Small intestine (tissue), 7 donors: ENCODE results near the gene SPINT2. TPM values are rescaled to one million over a fixed set of nuclear protein-coding genes. Genes with fewer than 3 reads are reported as not detected.

Experiments used
- DNase-seq, 2 donors: peaks; one replicate each; pipeline versions ENCODE4 v3.0.0 to v3.0.0-alpha.2; 2013
- FAIRE-seq: peaks from 2 replicates; lab custom pipeline; 2012; peaks lifted over from hg19 to GRCh38; lab: Jason Lieb, UNC
- H3K27ac ChIP-seq, 3 donors: one replicate each; pipeline ENCODE4 v1.5.1; 2013; ENCODE audit warnings: low read length in 2 of 3, mild to moderate bottlenecking in 2 of 3, control low read depth in 1 of 3, inconsistent platforms in 1 of 3, low read depth in 1 of 3, moderate library complexity in 1 of 3
- H3K27me3 ChIP-seq, 3 donors: one replicate each; pipeline ENCODE4 v1.6.1; 2013; ENCODE audit warnings: low read length in 3 of 3, inconsistent platforms in 1 of 3; ENCODE audit not compliant: control insufficient read depth in 3 of 3, insufficient read depth in 3 of 3
- H3K36me3 ChIP-seq, 3 donors: one replicate each; pipeline ENCODE4 v1.6.1; 2013; ENCODE audit warnings: low read length in 3 of 3, inconsistent platforms in 1 of 3, low read depth in 1 of 3, mild to moderate bottlenecking in 1 of 3, moderate library complexity in 1 of 3; ENCODE audit not compliant: control insufficient read depth in 3 of 3, insufficient read depth in 2 of 3
- H3K4me1 ChIP-seq, 3 donors: one replicate each; pipeline ENCODE4 v1.6.1; 2013; ENCODE audit warnings: low read length in 2 of 3, inconsistent platforms in 1 of 3, low read depth in 1 of 3, mild to moderate bottlenecking in 1 of 3, moderate library complexity in 1 of 3; ENCODE audit not compliant: control insufficient read depth in 3 of 3, insufficient read depth in 2 of 3
- H3K4me3 ChIP-seq, 3 donors: one replicate each; pipeline ENCODE4 v1.5.1; 2013; ENCODE audit warnings: low read length in 3 of 3, control low read depth in 1 of 3, inconsistent platforms in 1 of 3, low read depth in 1 of 3, mild to moderate bottlenecking in 1 of 3, moderate library complexity in 1 of 3
- H3K9me3 ChIP-seq, 2 donors: one replicate each; pipeline ENCODE4 v1.6.1; 2013; ENCODE audit warnings: low read depth in 1 of 2, low read length in 1 of 2; ENCODE audit not compliant: control insufficient read depth in 2 of 2, insufficient read depth in 1 of 2
- WGBS, 3 donors: extraction: QIAGEN DNeasy Blood & Tissue Kit; methylation state at CpG; one replicate each; pipeline ENCODE4 v1.1.7; 2013; 5-methylcytosine and 5-hydroxymethylcytosine counted together
- polyA plus RNA-seq, 4 donors: library from polyadenylated mRNA; stranded (reverse) in 3 of 4; unstranded in 1 of 4; fragments of 200-250 nt in 3 of 4; fragments of 120-200 nt in 1 of 4; gene quantifications; one replicate each; pipeline versions ENCODE4 v1.2.1 to v1.2.3, GENCODE V29; 2013
- donor health status: healthy with polysubstance abuse.
- donor health status: control.
- donor health status: control.
- donor health status: Bipolar disorder and iron deficiency.
- donor health status: healthy.

The SPINT2 gene
- polyA plus RNA-seq, 4 donors: 263 to 450 (median 424) TPM

DNA sequence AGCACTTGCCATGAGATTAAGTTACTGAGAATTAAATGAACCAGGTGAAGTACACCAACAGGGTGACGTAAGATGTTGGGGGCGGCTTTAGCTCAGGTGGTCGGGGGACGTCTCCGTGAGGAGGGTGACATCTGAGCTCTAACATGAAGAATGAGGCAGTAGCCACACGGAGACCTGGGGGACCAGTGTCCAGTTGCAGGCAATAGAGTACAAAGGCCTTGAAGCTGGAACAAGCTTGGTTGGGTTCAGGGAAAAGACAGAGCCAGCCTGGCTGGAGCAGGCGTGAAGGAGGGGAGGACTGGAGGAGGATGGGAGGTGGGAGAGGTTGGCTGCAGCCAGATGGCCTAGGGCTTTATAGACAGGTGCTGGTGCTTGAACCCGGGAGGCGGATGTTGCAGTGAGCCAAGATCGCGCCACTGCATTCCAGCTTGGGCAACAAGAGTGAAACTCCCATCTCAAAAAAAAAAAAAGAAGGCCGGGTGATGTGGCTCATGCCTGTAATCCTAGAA lies 1.6 kb downstream of the SPINT2 start:
- Histone ChIP-seq H3K27me3 (no peaks in the 10 kb centered on the region), H3K4me3 (peak overlapping the region; percentile 56 to 87 (median 68)), H3K9me3 (no peaks in the 10 kb centered on the region), H3K27ac (peak overlapping the region; percentile 89 to 100 (median 94)), H3K4me1 (peaks cover 0 to 58% (median 3%) of the 10 kb centered on the region in 3 donors), H3K36me3 (peaks cover 0 to 13% (median 0%) of the 10 kb centered on the region in 3 donors)
- FAIRE-seq (no peak), DNase-seq (peak in 1 of 2 donors; percentile 50)
- 10 to 65% (median 33%) methylated on average over 12 of the region's 12 CpGs for WGBS, 3 donors

DNA sequence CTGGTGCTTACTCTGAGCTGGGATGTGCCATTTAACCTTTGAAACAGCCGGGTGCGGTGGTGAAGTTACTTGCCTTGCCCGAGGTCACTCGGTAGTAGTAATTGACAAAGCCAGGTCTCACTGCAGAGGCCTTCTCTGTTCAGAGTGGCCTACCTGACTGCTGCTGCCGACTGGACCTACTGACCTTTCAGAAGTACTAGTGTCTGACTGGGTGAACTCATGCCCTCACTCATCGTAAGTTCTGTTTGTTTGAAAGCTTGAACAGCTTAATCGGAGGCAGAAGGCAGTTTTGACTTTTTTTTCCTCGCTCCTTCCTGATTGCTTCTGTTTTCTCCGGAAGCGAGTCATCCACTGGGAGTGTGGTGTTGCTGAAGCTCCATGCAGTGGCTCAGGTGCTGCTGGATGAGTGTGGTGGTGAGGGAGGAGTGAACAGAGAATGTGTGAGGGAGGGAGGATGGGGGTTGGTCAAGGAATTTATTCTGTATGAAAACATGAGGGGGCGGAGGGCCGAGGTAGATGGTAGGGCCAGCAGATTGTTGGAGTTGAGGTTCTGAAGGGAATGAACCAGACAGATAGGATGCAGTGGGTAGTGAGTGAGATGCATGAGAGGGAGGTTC lies 2.7 kb downstream of the SPINT2 start:
- H3K9me3 ChIP-seq: no peaks in the 10 kb centered on the region
- no peaks in the 10 kb centered on the region for H3K27me3 ChIP-seq
- 17 to 58% (median 41%) methylated on average over 12 of the region's 12 CpGs for WGBS, 3 donors
- H3K4me1 ChIP-seq: peaks cover 2 to 62% (median 3%) of the 10 kb centered on the region in 3 donors
- H3K27ac ChIP-seq: peak overlapping the region; percentile 89 to 100 (median 94)
- H3K4me3 ChIP-seq: peak overlapping the region in 2 of 3 donors; percentile 56 to 87
- H3K36me3 ChIP-seq: peaks cover 0 to 13% (median 0%) of the 10 kb centered on the region in 3 donors
- no peak for FAIRE-seq
- DNase-seq: peak; percentile 75 to 86

DNA sequence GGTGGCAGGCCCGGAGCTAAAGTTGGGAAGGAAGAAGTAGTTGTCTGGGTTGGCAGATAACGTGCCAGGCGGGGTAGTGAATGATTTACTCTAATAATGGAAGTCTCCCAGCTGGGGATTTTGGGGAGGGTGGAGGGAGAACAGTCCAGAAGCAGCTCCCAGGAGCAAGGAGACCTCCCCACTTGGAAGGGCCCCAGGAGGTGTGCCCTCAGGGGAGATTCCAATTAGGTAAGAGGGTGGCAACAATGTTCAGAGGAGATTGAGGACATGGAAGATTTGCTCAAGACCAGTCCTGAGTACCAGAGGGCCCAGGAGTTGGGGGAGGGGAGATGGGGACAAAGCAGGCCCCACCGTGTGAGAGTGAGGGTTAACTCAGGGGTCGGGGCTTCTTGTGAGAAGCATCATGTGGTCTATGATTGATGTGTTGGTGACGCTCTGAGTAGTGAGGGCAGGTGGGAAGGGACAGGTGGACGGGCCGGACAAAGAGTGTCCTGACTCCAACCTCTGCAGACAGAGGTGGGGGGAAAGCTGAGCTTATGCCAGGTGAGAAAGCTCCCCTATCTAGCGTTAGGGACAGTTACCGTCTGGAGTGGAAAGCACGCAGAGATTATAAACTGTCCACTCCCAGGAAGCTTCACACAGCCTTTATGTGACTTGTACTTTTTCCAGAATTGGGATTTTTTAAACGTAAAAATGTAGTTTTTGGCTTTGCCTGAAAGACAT lies 3.5 kb downstream of the SPINT2 start:
- 16 to 56% (median 29%) methylated on average over 12 of the region's 12 CpGs for WGBS, 3 donors
- peak overlapping the region; percentile 89 to 100 (median 94) for H3K27ac ChIP-seq
- no peaks in the 10 kb centered on the region for H3K9me3 ChIP-seq
- peak overlapping the region in 2 of 3 donors; percentile 56 to 87 for H3K4me3 ChIP-seq
- FAIRE-seq: no peak
- DNase-seq: peak; percentile 40 to 48
- H3K4me1 ChIP-seq: peaks cover 2 to 62% (median 3%) of the 10 kb centered on the region in 3 donors
- H3K36me3 ChIP-seq: peaks cover 0 to 13% (median 0%) of the 10 kb centered on the region in 3 donors
- H3K27me3 ChIP-seq: no peaks in the 10 kb centered on the region

DNA sequence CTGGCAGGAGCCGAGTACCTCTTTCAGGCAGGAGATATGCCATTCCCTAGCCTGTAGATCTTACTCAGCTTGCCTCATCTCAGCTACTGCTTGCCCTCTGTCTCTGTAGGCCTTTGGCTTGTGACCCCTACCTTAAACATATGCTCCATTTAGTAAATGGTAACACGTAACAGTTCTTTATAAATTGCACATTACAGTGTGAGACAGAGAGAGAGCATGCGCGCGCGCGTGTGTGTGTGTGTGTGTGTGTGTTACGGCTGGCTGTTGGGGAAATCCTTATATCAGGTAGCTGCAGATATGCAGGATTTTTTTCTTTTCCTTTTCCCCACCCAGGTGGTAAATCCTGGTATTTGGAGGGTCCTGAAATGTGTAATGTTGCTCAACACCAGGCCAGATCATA lies 4.2 kb downstream of the SPINT2 start:
- H3K27me3 ChIP-seq: no peaks in the 10 kb centered on the region
- DNase-seq (peak; percentile 27 to 68), FAIRE-seq (no peak)
- H3K9me3 ChIP-seq: no peaks in the 10 kb centered on the region
- WGBS, 3 donors: 30 to 77% (median 41%) methylated on average over 8 of the region's 8 CpGs
- H3K4me1 ChIP-seq: peaks cover 2 to 61% (median 3%) of the 10 kb centered on the region in 3 donors
- H3K36me3 ChIP-seq: peaks cover 0 to 13% (median 0%) of the 10 kb centered on the region in 3 donors
- peak overlapping the region; percentile 89 to 100 (median 94) for H3K27ac ChIP-seq
- peak overlapping the region in 1 of 3 donors; percentile 87 for H3K4me3 ChIP-seq

DNA sequence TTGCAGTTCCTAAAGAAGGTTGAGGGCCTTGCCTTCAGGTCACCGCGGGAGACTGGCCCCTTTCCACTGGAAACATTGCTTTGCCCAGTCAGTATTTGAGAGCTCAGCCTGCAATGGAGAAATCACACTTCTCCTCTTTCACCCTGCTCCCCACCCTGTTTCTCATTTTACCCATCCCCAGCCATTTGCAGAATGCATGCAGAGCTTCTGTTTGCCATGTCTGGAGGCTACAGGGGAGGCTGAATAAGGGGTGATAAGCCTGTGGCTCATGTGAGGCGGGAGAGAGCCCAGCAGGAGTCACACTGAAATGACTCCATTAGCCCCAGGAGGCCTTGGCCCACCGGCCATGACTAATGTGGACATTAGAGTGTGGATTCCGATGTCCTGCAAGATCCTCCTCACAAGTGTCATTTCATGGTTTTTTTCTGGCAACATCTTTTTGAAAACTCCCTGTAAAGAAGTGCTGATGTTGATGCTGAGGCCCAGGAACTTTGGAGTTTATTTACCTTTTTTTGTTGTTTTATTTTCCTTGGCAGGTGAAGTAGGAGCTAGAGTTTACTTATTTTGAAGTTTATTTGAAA lies 6.3 kb downstream of the SPINT2 start:
- FAIRE-seq: no peak
- WGBS, 3 donors: 63 to 82% (median 82%) methylated on average over 5 of the region's 5 CpGs
- H3K27me3 ChIP-seq: no peaks in the 10 kb centered on the region
- no peak overlapping the region for H3K4me3 ChIP-seq
- no peaks in the 10 kb centered on the region for H3K9me3 ChIP-seq
- H3K27ac ChIP-seq: peak overlapping the region in 1 of 3 donors; percentile 12
- peaks cover 0 to 69% (median 4%) of the 10 kb centered on the region in 3 donors for H3K4me1 ChIP-seq
- DNase-seq: no peak
- peaks cover 0 to 22% (median 0%) of the 10 kb centered on the region in 3 donors for H3K36me3 ChIP-seq

DNA sequence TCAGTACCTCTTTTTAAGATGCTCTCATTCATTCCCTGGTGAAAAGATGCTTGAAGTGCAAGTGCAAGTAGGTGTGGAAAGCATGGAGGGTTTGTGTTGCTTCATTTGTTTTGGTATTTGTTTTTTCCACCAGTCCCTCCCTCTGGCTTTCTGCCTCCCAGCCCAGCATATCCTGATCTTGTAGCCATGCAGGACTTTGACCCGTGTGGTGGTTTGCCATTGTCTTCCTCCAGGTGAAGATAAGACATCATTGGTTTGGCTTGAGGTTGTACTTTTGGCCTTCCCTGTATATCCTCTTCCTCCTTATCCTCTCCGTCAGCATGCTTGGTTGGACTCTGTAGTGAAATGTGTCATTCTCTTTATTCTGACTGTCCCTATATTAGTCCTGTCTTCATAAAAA lies 9.1 kb downstream of the SPINT2 start:
- peaks cover 0 to 29% (median 0%) of the 10 kb centered on the region in 3 donors for H3K36me3 ChIP-seq
- FAIRE-seq: no peak
- peak; percentile 90 to 98 for DNase-seq
- H3K4me3 ChIP-seq: no peak overlapping the region
- no peaks in the 10 kb centered on the region for H3K9me3 ChIP-seq
- peaks cover 2 to 43% (median 4%) of the 10 kb centered on the region in 3 donors for H3K4me1 ChIP-seq
- WGBS, 3 donors: 21 to 39% (median 28%) methylated on average over 2 of the region's 2 CpGs
- H3K27me3 ChIP-seq: no peaks in the 10 kb centered on the region
- peak overlapping the region; percentile 79 to 87 (median 83) for H3K27ac ChIP-seq

DNA sequence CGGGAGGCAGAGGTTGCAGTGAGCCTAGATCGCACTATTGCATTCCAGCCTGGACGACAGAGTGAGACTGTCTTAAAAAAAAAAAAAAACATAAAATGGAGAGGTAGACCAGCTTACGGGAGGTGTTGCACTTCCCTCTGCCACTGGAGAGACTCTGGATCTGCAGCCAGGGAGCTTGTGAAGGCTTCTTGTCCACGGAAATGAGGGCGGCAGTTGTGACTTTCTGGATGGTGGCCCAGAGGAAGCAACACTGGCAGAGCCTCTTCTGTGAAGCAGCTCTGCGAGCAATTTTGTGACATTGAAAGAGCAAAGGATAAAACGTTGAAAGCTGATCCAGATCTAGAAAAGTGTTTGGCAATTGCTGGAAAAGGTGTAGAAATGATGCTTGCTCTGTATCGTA lies 10.4 kb downstream of the SPINT2 start:
- H3K9me3 ChIP-seq: no peaks in the 10 kb centered on the region
- H3K27me3 ChIP-seq: no peaks in the 10 kb centered on the region
- no peak overlapping the region for H3K4me3 ChIP-seq
- peaks cover 2 to 37% (median 4%) of the 10 kb centered on the region in 3 donors for H3K4me1 ChIP-seq
- peak overlapping the region; percentile 59 to 83 (median 64) for H3K27ac ChIP-seq
- whole genome bisulfite sequencing, 3 donors: 22 to 50% (median 32%) methylated on average over 9 of the region's 9 CpGs
- DNase-seq: peak in 1 of 2 donors; percentile 46
- FAIRE-seq: no peak
- peaks cover 0 to 37% (median 0%) of the 10 kb centered on the region in 3 donors for H3K36me3 ChIP-seq

DNA sequence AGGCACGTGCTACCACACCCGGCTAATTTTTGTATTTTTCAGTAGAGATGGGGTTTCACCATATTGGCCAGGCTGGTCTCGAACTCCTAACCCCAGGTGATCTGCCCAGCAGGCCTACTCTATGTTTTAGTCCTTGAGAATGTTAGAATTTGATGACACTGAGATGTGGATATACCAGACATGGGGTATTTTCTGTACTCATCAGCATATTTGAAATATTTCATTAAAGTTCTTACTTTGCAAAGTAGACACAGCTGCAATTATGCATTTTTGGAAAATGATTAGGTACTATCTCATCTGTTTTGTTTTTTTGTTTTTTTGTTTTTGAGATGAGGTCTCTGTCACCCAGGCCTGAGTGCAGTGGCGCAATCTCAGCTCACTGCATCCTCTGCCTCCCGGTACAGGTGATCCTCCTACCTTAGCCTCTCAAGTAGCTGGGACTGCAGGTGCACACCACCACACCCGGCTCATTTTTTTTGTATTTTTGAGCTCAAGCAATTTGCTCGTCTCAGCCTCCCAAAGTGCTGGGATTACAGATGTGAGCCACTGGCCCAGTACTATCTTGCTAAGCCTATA lies 12.7 kb downstream of the SPINT2 start:
- no peaks in the 10 kb centered on the region for H3K27me3 ChIP-seq
- H3K4me3 ChIP-seq: no peak overlapping the region
- no peaks in the 10 kb centered on the region for H3K9me3 ChIP-seq
- peaks cover 0 to 46% (median 0%) of the 10 kb centered on the region in 3 donors for H3K36me3 ChIP-seq
- DNase-seq (no peak), FAIRE-seq (no peak)
- peaks cover 2 to 28% (median 2%) of the 10 kb centered on the region in 3 donors for H3K4me1 ChIP-seq
- peak overlapping the region in 1 of 3 donors; percentile 42 for H3K27ac ChIP-seq
- 90 to 94% (median 91%) methylated on average over 7 of the region's 7 CpGs for WGBS, 3 donors
